Endothelial cell of umbilical vein (primary cell): ENCODE measurements around the gene VPS4A. TPM values are rescaled to one million over a fixed set of nuclear protein-coding genes. Genes with fewer than 3 reads are reported as not detected.

Experiments used
- BruUV-seq: library from RNA; stranded (reverse); fragments of 400-500 nt; replicated peaks from 2 replicates; lab custom pipeline; 2021; lab: Mats Ljungman, UMichigan
- CTCF ChIA-PET: fragments of 300-600, 350-600 bp; sonication (Branson Sonifier 250); formaldehyde crosslinking; loops from one replicate; lab custom pipeline; 2021; ENCODE audit warnings: antibody characterized with exemption, inconsistent platforms; lab: Charles Lee
- POLR2A ChIA-PET: fragments of 300-600, 350-600 bp; sonication (Branson Sonifier 250); formaldehyde crosslinking; loops from one replicate; lab custom pipeline; 2021; ENCODE audit warnings: antibody characterized with exemption, inconsistent platforms; lab: Charles Lee
- DNase-seq: peaks from one replicate; pipeline ENCODE4 v3.0.0-alpha.2; 2011; ENCODE audit warnings: low read depth, low spot score
- FAIRE-seq: peaks from 2 replicates; lab custom pipeline; 2011; peaks lifted over from hg19 to GRCh38; lab: Jason Lieb, UNC
- H2AFZ ChIP-seq: 2 replicates; pipeline ENCODE4 v1.6.0; 2012; ENCODE audit warnings: low read depth, low read length, control low read depth, inconsistent platforms
- H3K27ac ChIP-seq: 2 replicates; pipeline ENCODE4 v1.5.1; 2011; ENCODE audit warnings: low read depth, mild to moderate bottlenecking, control low read depth, low read length, moderate library complexity; ENCODE audit not compliant: insufficient read depth
- H3K27me3 ChIP-seq, 2 experiments: 2 replicates each; pipeline versions ENCODE4 v1.6.0 to v1.6.1; 2011; ENCODE audit warnings: low read length in 2 of 2, mixed read lengths in 1 of 2; ENCODE audit not compliant: control insufficient read depth in 2 of 2, insufficient read depth in 2 of 2
- H3K36me3 ChIP-seq, 2 experiments: 2 replicates in 1 of 2; 3 replicates in 1 of 2; pipeline ENCODE4 v1.5.1; 2011; ENCODE audit warnings: low read length in 2 of 2, mild to moderate bottlenecking in 1 of 2, moderate library complexity in 1 of 2; ENCODE audit not compliant: control insufficient read depth in 2 of 2, insufficient read depth in 2 of 2; ENCODE audit errors: extremely low read depth in 1 of 2
- H3K4me1 ChIP-seq: 3 replicates; pipeline ENCODE4 v1.5.1; 2011; ENCODE audit warnings: mild to moderate bottlenecking, low read length; ENCODE audit not compliant: control insufficient read depth, insufficient read depth; ENCODE audit errors: extremely low read depth
- H3K4me2 ChIP-seq: 2 replicates; pipeline ENCODE4 v1.6.1; 2011; ENCODE audit warnings: low read length, control low read depth, mixed read lengths; ENCODE audit not compliant: insufficient read depth
- H3K4me3 ChIP-seq, 3 experiments: fragments of 200-600 bp in 1 of 3; sonication (generic), shearing (Covaris generic) in 1 of 3; replicated peaks in 1 of 3; 2 replicates each; pipeline ENCODE4 v1.5.1; 2011 to 2016; ENCODE audit warnings: control low read depth in 3 of 3, low read length in 3 of 3, mild to moderate bottlenecking in 2 of 3, inconsistent platforms in 1 of 3, low read depth in 1 of 3, moderate library complexity in 1 of 3; ENCODE audit not compliant: insufficient read depth in 1 of 3
- H3K79me2 ChIP-seq: 2 replicates; pipeline ENCODE4 v1.6.0; 2012; ENCODE audit warnings: low read length, inconsistent platforms; ENCODE audit not compliant: control insufficient read depth, insufficient read depth
- H3K9ac ChIP-seq: replicated peaks from 2 replicates; pipeline ENCODE3; 2011; ENCODE audit warnings: low read length, control low read depth; ENCODE audit not compliant: insufficient read depth; ENCODE audit errors: extremely low read depth
- H3K9me1 ChIP-seq: replicated peaks from 3 replicates; pipeline ENCODE4 v1.6.0; 2011; ENCODE audit warnings: mild to moderate bottlenecking, low read length; ENCODE audit not compliant: control insufficient read depth, insufficient read depth; ENCODE audit errors: extremely low read depth
- H3K9me3 ChIP-seq: replicated peaks from 2 replicates; pipeline ENCODE4 v1.5.1; 2012; ENCODE audit warnings: low read length, inconsistent platforms; ENCODE audit not compliant: control insufficient read depth, insufficient read depth
- H4K20me1 ChIP-seq: replicated peaks from 2 replicates; pipeline ENCODE3; 2011; ENCODE audit warnings: mild to moderate bottlenecking, low read length; ENCODE audit not compliant: control insufficient read depth, insufficient read depth; ENCODE audit errors: extremely low read depth
- FOS ChIP-seq: IDR thresholded peaks from 2 replicates; pipeline ENCODE4 v1.6.1; 2011; ENCODE audit warnings: mild to moderate bottlenecking, low read length, moderate library complexity, borderline replicate concordance; ENCODE audit not compliant: insufficient read depth
- GATA2 ChIP-seq: IDR thresholded peaks from 2 replicates; pipeline ENCODE4 v1.7.0; 2011; ENCODE audit warnings: low read depth, mild to moderate bottlenecking, moderate library complexity, mixed read lengths, low read length; ENCODE audit not compliant: insufficient read length, insufficient read depth
- JUN ChIP-seq: IDR thresholded peaks from 2 replicates; pipeline ENCODE4 v1.6.1; 2011; ENCODE audit warnings: borderline replicate concordance, low read depth; ENCODE audit not compliant: insufficient read length, insufficient read depth
- MYC ChIP-seq: IDR thresholded peaks from one replicate; pipeline ENCODE4 v1.6.1; 2011; ENCODE audit warnings: mild to moderate bottlenecking, low read depth, low read length
- POLR2A ChIP-seq: IDR thresholded peaks from 2 replicates; pipeline ENCODE4 v1.6.1; 2012; ENCODE audit warnings: low read depth, mild to moderate bottlenecking, control low read depth, low read length
- POLR2AphosphoS5 ChIP-seq: IDR thresholded peaks from 2 replicates; pipeline ENCODE4 v1.6.1; 2012; ENCODE audit warnings: low read depth, mild to moderate bottlenecking, control low read depth, low read length, moderate library complexity; ENCODE audit not compliant: insufficient read depth
- dilution Hi-C: fragments of 300-500 bp; cut with MboI; formaldehyde crosslinking; loops from one replicate; pipeline ENCODE4 v1.15.0; 2019; ENCODE audit warnings: low sequenced_read_pairs; ENCODE audit not compliant: extremely low pct_ligation_motif_present
- intact Hi-C: fragments of 100-400 bp; cut with micrococcal nuclease; formaldehyde crosslinking; loops from one replicate; pipeline ENCODE4 v1.10.0; 2022
- polyA plus RNA-seq, 4 experiments: library from polyadenylated mRNA; depleted of rRNA in 3 of 4; stranded (reverse) in 3 of 4; unstranded in 1 of 4; fragments of >200 nt; gene quantifications; 2 replicates each; pipeline versions ENCODE4 v1.2.1 to v1.2.3, GENCODE V29; 2011 to 2012; ENCODE audit warnings: missing spikeins in 1 of 4
- total RNA-seq: library from RNA; stranded (reverse); gene quantifications from 2 replicates; pipeline ENCODE4 v1.2.3, GENCODE V29; 2021
- TF ChIP-seq, protein P1 (sequence below): IDR thresholded peaks from 2 replicates; pipeline ENCODE4 v1.6.1; 2011; ENCODE audit not compliant: insufficient read depth, insufficient read length
- TF ChIP-seq, protein P2 (sequence below), 2 donors: IDR thresholded peaks; 1 replicate in 1 of 2; 2 replicates in 1 of 2; pipeline ENCODE4 v1.5.1; 2011; ENCODE audit warnings: low read length in 2 of 2, mild to moderate bottlenecking in 2 of 2, moderate library complexity in 2 of 2, control low read depth in 1 of 2, inconsistent platforms in 1 of 2, low read depth in 1 of 2; ENCODE audit not compliant: insufficient read depth in 1 of 2; ENCODE audit errors: extremely low read depth in 1 of 2

VPS4A gene
- total and polyA plus RNA-seq, 2 donors (not counting 3 experiments of a cell fraction or from before 2014, with no cell fraction given): 22.3 to 34.8 TPM

DNA sequence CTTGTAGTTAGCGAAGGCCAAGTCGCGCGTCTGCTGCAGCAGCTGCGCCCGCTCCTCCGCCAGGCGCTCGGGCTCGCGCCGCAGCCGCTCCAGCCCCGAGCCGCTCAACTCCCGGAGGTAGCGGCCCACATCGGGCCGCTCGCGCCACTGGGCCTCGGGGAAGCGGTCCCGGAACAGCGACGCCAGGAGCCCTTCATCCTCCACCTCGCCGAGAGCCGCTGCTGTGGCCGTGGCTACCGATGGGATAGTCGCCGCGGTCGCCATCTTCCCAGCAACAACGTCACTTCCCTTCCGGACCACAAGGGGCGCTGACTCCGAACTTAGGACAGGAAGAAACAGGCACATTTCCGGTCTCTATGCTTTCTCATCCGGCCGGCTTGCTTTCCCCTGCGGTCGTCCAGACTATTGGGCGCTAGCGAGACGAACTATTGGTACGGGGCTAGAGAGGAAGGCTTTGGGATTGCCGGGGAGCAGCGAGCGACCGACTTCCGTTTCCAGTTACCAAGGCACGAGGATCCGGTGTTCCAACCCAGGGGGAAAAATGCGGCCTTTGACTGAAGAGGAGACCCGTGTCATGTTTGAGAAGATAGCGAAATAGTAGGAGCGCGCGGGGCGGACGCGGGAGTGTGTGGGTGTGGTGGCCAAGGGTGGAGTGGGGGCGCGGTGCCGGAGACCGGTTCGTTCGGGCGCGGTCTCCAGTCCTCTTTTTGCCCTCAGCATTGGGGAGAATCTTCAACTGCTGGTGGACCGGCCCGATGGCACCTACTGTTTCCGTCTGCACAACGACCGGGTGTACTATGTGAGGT, 28.3 kb downstream of the VPS4A start, which contains the start of the genes COG8 and NIP7:
Gene COG8, minus strand, starts transcription at position 276 of the 806 bp plus-strand sequence. Its CDS starts 12 bp downstream, at position 264.
Gene NIP7, plus strand, starts transcription at position 484 of the 806 bp plus-strand sequence. Its CDS starts 58 bp downstream, at position 542.
- no peaks in the 10 kb centered on the region for H4K20me1 ChIP-seq
- no peaks in the 10 kb centered on the region for H3K9me3 ChIP-seq
- intact Hi-C loops (loop anchor here (1.0 kb wide), 3 partner anchors 9 to 46 kb away; partner anchors contain the start of genes PDF and VPS4A), dilution Hi-C loops (no loop called here)
- peak within 1 kb of the TSS; percentile 86 for H3K27ac ChIP-seq
- H3K27me3 ChIP-seq: no peaks in the 10 kb centered on the region
- H3K4me1 ChIP-seq: peaks cover 16% of the 10 kb centered on the region
- DNase-seq: peak; percentile 96
- BruUV-seq: no TSS peak
- ChIA-PET POLR2A (interaction anchor here (1.3 kb wide), 1 partner anchor 9 kb away, joined by 3 read pairs; the partner anchor contains the start of gene PDF), CTCF (interaction anchor here (1.0 to 1.2 kb wide), 3 partner anchors 10 to 415 kb away, joined by 5 read pairs; partner anchors contain the start of gene NOB1)
- peaks cover 10 to 22% of the 10 kb centered on the region in 2 experiments for H3K36me3 ChIP-seq
- peak within 1 kb of the TSS; percentile 55 to 81 (median 75) for H3K4me3 ChIP-seq
- H2AFZ ChIP-seq: peak within 1 kb of the TSS; percentile 82
- peaks cover 29% of the 10 kb centered on the region for H3K79me2 ChIP-seq
- FAIRE-seq: peak; percentile 95
- peak within 1 kb of the TSS; percentile 90 for H3K9ac ChIP-seq
- H3K9me1 ChIP-seq: no peaks in the 10 kb centered on the region
- H3K4me2 ChIP-seq: peak within 1 kb of the TSS; percentile 87
- TF ChIP-seq MYC: peak; percentile 76
- TF ChIP-seq, protein P1, sequence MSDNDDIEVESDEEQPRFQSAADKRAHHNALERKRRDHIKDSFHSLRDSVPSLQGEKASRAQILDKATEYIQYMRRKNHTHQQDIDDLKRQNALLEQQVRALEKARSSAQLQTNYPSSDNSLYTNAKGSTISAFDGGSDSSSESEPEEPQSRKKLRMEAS: peak; percentile 54
- peak; percentile 96 for TF ChIP-seq POLR2AphosphoS5
- TF ChIP-seq POLR2A: peak; percentile 94
- TF ChIP-seq GATA2: no peak
- TF ChIP-seq, protein P2, sequence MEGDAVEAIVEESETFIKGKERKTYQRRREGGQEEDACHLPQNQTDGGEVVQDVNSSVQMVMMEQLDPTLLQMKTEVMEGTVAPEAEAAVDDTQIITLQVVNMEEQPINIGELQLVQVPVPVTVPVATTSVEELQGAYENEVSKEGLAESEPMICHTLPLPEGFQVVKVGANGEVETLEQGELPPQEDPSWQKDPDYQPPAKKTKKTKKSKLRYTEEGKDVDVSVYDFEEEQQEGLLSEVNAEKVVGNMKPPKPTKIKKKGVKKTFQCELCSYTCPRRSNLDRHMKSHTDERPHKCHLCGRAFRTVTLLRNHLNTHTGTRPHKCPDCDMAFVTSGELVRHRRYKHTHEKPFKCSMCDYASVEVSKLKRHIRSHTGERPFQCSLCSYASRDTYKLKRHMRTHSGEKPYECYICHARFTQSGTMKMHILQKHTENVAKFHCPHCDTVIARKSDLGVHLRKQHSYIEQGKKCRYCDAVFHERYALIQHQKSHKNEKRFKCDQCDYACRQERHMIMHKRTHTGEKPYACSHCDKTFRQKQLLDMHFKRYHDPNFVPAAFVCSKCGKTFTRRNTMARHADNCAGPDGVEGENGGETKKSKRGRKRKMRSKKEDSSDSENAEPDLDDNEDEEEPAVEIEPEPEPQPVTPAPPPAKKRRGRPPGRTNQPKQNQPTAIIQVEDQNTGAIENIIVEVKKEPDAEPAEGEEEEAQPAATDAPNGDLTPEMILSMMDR (IDR thresholded peaks at IDR 0.05; ENCODE audit: extremely low read depth in 1 of 2, insufficient read depth in 1 of 2, low read depth in 1 of 2, low read length in 2 of 2): peak; percentile 82 to 87
- TF ChIP-seq FOS: no peak
- peak; percentile 21 for TF ChIP-seq JUN
